K562 treated with DMSO at 1 percent for 24 hours (cell line): ENCODE data around the gene SEL1L2. TPM values are rescaled to one million over a fixed set of nuclear protein-coding genes. Genes with fewer than 3 reads are reported as not detected.

ENCODE experiments used
- total RNA-seq: library from RNA; unstranded; fragments of 300-600 nt; gene quantifications from 2 replicates; pipeline ENCODE4 v1.2.3, GENCODE V29; 2022; ENCODE audit warnings: low read depth; ENCODE audit not compliant: insufficient read depth

SEL1L2 gene
- not detected in 2 replicates for total RNA-seq

GRCh38 chr20:13990465-13990864 lies at the start of gene SEL1L2:
TSS of gene SEL1L2 (minus strand) at chr20:13990614. CDS start at chr20:13990534, 80 bp downstream.

GRCh38 chr20:13995086-13995665 lies 4.8 kb upstream of the SEL1L2 start, which contains the start of gene MACROD2:
TSS of gene MACROD2 (plus strand) at chr20:13995516.

Other genes starting within 250 kb of the SEL1L2 start
- 4.7 and 5.3 TPM in 2 replicates for gene ESF1, start 205.7 kb downstream of the SEL1L2 start, total RNA-seq
- gene NDUFAF5, start 205.6 kb downstream of the SEL1L2 start, total RNA-seq = 2.1 and 5.1 TPM in 2 replicates
- not detected in 2 replicates for gene MACROD2, start 4.9 kb upstream of the SEL1L2 start, total RNA-seq